GM19372 (cell line): Measurements from ENCODE around the gene LTO1.
A peak's percentile ranks its signal among the peaks of the same experiment; 100 is the strongest.

Experiments
- ATAC-seq: cut with Tn5 transposase; IDR thresholded peaks from one replicate; pipeline ENCODE4 v1.9.1; 2021; ENCODE audit warnings: mild to moderate bottlenecking, low read depth, moderate library complexity; ENCODE audit not compliant: unreplicated experiment

The LTO1 gene, protein sequence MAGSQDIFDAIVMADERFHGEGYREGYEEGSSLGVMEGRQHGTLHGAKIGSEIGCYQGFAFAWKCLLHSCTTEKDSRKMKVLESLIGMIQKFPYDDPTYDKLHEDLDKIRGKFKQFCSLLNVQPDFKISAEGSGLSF

DNA sequence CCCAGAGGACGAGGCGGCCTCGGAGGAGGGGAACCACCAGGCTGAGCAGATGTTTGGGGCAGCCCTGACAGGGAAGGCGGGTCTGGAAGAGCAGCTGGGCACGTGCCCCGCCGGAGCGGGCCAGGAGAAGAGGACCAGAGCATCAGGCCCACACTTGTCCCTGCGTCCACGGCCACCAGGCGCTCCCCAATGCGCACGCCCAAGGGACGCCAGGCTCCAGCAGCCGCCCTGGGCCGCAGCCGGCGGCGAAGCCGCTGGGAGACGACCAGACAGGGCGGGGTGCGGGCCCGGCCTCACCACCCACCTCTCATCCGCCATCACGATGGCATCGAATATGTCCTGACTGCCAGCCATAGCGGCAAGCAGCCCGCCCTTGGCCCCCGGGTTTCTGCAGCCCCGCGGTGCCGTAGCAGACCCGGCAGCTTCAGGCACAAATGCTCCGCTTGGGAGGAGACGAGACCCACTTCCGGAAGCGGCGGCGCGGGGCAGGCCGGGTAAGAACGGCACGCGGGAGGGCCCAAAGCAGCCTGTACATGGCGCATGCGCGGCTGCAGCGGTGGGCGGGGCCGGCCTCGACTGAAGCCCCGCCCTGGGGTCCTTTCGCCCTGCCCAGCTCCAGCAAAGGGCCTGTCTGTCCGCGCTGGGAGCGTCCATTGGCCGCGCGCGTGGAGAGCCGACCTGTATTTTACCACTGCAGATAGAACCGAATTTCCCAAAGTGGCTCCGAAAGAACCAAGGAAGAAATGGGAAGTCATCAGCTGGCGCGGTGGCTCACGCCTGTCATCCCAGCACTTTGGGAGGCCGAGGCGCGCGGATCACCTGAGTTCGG is at the start of gene LTO1:
LTO1 (minus strand) TSS at position 468 of the 829 bp plus-strand sequence; CDS start at position 354, 114 bp downstream.
- ATAC-seq = peak; percentile 93

DNA sequence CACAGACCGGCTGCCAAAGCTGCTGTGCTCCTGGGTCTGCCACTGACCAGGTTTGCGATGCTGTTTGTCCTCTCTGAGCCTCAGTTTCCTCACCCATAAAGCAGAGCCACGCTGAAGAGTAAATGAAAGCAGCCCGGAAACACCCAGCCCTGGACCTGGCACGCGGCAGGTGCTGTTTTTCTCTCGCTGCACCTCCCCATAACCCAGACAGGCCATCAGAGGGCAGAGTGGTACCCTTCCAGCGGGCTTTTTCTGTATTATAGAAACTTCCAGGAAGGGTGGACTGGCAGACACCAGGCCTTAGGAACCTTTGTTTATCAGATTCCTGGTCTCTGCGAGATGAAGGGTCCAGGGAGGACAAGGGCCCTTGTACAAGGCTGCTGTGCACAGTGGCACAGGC is 46.6 kb upstream of the LTO1 start:
- ATAC-seq = no peak

DNA sequence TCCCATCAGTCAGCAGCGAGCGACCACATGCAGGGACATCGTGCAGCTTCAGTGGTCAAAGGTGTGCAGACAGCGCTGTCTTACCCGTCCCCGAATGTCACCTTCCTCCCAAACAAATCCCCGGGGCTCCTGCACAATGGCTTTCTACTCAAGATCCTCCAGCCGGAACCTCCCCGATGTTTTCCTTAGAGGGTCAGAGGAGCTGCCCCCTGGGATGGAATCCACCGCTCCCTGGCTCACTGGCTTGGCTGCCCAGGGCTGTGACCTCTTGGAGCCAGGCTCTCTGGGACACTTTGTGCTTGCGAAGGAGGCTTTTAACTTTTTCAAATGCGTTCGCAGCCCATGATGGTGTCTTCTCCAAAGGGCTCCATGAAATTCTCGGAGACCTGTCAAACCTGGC is 46.0 kb upstream of the LTO1 start:
- ATAC-seq = no peak

DNA sequence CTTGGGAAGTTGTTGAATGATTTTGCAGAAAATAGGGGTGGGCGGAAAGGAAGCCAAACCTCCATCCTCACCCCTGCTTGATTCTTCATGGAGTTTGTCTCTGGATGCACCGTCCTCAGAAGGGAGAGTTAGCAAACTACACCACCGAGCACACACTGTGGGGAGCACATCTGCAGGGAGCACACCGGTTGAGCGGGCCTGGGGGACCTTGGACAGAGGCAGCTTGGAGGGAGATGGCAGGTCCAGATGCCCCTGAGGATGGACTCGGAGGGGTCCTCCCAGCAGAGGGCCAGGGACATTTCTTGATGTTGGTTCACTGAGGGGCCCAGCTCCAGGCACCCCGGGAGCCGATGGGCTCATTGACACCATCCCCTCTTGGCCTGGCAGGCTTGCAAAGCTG is 43.8 kb upstream of the LTO1 start:
- no peak for ATAC-seq

DNA sequence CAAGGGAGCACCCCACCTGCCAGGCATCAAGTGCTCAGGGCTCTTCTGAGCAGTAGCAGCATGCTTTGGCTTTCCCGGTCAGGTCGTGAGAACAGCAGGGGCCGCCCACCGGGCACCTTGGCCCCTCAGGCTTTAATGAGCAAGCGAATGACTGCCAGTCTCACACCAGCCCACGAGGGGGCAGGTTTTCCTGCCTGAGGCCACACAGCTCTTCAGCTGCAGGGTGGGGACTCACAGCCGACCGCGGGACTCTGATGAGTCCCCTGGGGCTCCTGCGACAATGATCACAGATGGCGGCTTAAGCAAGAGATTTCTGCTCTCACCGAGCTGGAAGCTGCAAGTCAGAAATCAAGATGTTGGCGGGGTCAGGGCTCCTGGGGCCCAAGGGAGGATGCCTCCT is 43.0 kb upstream of the LTO1 start:
- no peak for ATAC-seq

DNA sequence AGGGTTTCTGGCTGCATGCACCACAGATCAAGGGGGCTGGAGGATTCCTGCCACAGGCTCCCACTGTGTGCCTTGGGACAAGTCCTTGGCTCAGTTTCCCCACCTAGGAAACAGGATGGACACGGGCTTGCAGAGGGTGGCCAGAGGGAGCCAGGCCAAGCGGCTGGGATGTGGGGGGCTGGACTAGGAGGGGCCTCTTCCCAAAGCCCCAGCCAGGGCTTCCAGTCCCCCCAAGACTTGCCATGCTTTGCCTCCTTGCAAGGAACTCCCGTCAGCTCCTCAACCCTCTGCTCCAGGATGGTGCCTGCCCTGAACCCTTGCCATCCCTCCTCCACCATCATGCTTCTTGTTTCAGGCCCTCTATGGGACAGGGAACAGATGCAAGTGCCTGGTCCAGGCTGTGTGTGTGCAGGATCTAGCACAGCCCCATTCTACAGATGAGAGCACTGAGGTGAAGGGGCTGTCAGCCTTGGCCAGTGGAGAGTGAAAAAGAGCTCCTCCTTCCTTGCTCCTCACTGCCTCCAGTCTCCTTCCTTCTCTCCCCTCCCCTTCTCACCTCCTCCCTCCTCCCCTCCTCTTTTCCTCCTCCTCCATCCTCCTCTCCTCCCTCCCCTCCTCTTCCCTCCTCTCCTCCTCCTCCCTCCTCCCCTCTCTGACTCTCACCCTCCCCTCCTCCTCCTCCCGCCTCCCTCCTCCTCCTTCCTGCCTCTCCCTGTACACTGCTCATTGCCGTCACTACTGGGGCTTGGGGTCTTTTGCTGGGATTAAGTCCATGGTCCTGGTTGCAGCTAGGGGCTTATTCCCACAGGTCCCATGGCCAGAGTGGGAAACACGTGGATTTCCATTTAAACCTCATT is 42.0 kb upstream of the LTO1 start:
- no peak for ATAC-seq

DNA sequence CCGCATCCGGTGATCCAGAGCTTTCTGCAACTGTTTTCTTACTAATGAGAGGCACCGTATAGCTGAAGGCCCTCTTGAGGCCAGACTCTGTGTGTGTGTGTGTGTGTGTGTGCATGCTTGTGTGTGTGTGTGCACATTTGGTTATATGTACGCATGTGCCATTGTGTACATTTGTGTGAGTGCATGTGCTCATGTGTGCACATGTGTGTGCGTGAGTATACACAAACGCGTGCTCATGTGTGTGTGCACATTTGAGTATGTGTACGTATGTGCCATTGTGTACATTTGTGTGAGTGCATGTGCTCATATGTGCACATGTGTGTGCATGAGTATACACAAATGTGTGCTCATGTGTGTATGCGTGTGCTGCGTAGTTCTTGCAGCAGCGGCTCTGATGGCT is 40.9 kb upstream of the LTO1 start:
- ATAC-seq = no peak

DNA sequence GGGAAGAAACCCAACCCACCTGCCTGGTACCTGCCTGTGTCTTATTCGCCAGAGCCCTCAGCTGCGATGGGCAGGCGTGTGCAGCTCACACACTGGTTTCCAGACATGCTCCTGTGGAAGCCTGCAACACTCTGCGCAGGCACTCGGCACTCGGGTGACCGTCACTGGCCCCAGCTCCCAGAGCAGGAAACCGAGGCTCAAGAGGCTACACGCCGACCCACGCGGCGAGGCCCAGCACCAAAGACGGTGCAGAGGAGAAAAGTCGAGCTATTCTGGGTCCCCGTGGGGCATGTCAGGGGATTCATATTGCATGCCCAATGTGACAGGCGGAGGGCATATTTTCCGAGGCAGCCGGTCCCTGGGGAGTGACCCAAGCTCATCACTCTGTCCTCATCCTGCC is 40.3 kb upstream of the LTO1 start:
- no peak for ATAC-seq

DNA sequence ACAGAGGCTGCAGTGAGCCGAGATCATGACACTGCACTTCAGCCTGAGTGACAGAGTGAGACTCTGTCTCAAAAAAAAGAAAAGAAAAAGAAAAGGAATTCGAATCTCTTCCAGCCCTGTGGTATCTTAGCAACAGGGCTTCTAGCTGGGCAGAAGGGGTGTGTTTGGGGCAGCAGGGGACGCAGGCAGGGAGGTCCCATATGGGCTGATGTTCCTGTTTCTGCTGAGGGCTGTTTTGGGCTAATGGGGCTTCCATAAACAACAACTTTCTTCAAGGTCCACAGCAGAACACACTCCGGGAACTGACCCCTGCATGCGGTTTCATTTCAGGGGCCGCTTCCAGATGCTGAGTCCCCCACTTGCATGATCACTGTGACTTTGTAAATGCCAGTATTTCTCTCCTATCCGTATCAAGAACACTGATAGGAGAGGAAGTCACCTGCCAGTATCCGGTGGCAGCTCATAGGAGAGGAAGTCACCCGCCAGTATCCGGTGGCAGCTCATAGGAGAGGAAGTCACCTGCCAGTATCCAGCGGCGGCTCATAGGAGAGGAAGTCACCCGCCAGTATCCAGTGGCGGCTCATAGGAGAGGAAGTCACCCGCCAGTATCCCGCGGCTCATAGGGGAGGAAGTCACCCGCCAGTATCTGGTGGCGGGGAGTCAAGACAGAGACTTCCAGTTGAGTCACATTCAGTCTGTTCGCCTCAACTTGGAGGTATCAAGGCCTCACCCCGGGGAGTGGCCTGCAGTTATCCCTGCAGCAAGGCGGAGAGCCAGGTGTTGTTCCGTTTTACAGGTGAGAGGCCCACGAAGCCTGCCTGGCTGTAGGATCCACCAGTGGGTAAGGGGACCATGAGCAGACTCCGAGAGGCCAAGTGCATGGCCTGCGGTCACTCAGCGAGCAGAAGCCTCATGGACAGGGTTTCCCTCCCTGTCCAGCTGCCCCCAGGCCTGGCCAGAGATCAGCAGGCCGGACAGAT is 37.0 kb upstream of the LTO1 start:
- ATAC-seq = no peak

DNA sequence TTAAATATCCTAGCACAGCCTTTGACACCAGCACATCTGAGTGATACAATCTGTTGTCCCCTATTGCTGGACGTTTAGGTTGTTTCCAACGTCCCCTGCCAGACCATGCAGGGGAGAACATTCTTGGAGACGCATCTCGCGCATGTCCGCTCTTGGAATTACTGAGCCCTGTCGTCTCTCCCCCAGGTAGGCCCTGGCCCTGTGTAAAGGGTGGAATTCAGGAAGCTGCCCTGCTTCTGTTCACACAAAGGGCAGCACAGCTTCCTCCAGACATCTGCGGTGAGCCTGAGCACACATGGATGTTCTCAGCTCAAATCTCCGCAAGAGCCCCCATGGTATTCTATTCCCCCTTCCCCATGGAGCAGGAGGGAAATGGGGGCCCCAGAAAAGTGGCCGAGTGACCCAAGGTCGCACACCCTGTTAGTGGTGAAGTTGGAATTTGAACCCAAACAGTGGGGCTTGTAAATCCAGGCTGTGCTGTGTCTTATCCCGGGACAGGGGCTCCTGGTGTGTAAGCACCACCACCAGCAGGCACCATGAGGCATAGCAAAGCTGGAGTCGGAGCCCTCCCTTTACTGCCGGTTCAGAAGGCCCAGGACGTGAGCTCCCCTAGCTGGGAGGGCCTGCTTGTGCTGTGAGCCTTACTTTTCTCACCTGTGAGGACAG is 33.7 kb upstream of the LTO1 start:
- no peak for ATAC-seq

DNA sequence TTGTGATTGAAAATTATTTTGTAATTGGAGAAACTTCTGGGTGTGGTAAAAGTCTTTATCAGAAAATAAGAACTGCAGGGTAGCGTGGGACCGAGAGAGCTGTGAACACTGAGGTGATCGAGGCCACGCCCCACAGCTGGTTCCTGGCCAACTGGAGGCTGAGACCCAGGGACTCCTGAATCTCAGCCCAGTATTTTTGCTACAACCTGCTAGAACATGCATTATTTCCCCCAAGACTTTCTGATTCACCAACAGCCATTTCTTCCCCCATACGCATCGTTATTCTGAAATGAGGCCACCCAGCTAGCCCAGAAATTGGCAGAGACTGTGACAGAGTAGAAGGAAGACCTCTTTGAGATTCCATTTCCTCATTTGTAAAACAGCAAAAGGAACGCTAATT is 32.0 kb upstream of the LTO1 start:
- no peak for ATAC-seq

DNA sequence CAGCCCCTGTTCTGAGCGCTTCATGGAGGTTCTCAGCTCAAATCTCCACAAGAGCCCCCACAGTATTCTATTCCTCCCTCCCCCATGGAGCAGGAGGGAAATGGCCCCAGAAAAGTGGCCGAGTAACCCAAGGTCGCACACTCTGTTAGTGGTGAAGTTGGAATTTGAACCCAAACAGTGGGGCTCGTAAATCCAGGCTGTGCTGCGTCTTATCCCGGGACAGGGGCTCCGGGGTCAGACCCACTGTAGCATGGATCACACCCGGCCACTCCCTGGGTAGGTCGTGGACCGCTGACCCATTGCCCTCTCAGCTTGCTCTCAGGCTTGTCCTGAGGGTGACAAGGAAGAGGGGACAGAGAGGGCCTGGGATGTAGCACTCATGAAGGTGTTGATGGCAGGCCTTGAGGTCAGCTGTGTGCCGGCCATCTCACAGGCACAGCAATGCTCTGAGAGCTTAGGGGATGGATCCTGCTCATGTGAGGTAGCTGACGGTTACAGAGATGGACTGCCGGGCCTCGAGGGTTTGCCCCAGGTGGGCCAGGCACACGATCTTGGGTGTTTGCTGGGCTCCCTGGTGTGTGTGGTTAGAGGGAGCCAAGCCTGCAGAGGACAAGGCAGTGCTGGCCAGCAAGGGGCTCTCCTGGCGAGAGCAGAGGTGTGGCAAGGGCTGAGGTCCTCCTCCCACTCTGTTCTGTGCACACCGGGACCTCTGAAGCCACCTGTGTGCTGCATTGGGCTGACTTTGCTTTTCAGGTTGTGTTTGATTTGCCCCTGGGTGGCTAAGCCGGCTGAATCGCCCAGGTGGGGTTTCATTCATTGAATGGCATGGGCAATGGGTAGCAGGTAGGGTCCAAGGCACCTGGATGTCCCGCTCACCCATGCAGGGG is 31.0 kb upstream of the LTO1 start:
- ATAC-seq = no peak

DNA sequence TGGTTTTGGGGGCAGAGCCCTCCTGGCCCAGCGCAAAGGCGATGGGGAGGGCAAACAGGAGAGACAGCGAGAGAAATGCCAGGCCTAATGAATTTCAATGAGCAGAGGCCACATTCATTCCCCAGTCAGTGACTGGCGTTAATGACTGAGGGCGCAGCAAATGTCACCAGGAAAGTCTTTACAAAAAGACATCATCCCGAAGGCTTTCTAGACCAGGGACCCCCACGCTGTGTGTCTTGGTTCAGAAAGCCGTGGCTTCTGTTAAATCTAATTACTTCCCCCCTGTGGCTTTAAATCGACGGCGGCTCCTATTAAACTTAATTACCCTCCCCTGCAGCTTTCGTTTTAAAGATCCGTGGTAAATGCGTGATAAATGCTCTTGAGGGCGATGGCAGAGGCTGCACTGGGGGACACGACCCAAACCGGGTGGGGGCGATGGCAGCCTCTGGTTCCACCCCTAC is 30.2 kb upstream of the LTO1 start:
- ATAC-seq = no peak

DNA sequence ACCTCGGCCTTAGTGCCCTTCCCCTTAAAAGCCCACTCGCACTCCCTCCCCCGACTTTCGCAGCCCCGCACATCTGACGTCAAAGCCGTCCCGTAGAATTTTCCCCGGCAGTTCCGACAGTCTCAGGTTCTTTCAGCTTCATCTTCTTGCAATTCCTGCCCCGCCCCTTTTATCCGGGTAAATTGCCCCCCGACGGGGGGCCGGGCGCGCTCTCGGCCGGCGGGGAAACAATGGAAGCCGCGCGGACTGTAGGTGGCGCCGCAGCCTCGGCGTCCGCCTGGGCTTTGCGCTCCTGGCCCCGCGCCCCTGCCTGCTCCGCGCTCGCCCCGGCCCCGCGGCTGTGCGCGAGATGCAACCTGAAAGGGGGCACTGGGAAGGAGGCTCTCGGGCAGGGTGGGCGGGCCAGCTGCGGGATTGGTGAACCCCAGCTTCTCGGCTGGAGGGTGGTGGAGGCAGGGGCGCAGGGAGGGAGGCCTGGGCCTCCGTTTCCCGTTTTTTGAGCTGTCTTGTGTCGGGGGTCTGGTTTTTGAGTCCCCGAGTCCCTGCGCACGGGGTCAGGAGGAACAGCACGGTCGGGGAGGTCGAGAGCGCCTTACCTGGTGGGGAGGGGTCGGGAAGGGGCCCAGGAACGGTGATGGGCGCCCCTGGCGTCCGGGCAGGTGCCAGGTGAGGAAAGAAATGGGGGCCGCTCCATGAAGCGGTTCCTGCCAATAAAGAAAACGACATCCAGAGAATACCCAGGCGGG is 29.5 kb upstream of the LTO1 start:
- ATAC-seq = no peak

DNA sequence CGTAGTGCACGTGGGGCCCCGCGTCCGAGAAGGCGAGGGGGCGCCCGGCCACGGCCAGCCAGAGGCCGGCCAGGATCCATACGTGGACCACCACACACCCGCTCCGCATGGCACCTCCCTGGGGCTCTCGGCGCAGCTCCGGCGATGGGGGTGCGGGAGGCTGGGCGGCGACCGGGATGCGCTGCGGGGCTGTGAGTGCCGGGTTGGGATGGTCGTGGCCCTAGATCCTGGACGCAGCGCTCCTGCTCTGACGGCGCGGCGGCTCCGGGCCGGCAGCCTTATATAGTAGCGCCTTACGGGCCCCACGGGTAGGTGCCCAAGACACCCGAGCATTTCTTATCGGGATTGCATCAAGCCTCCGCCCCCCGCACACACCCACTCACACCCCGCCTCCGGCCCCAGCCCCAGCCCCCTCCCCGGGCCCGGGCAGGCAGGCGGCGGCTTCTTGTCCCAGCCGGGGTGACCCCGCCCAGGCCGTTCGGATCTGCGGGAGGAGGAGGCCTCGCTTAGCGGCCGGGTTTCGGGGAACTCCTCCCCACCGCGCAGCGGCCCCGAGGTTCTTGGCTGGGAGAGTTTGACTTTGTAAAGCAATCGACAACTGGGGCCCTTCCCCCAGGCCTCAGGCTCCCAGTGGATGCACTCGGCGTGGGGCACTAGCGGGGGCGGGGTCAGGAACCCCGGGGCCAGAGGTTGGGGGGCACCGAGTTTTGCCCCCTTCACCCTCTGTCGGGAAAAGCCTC is 28.8 kb upstream of the LTO1 start, which contains the start of gene FGF19:
FGF19 (minus strand) TSS at position 255 of the 740 bp plus-strand sequence; CDS start at position 109, 146 bp downstream.
- no peak for ATAC-seq

DNA sequence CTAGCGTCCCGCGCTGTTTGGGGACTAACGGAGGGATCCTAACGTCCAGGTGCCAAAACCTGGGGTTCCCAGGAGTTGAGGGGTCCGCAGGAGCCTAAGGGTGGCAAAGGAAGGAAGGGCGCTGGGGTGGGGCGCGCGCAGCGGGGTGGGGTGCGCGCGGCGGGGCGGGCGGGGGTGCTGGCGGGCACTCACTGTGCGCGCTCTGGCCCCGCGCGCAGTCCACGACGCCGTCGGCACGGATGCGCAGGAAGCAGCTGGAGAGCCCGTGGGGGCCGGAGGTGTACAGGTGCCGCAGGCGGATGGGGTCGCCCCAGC is 28.3 kb upstream of the LTO1 start:
- ATAC-seq = no peak

DNA sequence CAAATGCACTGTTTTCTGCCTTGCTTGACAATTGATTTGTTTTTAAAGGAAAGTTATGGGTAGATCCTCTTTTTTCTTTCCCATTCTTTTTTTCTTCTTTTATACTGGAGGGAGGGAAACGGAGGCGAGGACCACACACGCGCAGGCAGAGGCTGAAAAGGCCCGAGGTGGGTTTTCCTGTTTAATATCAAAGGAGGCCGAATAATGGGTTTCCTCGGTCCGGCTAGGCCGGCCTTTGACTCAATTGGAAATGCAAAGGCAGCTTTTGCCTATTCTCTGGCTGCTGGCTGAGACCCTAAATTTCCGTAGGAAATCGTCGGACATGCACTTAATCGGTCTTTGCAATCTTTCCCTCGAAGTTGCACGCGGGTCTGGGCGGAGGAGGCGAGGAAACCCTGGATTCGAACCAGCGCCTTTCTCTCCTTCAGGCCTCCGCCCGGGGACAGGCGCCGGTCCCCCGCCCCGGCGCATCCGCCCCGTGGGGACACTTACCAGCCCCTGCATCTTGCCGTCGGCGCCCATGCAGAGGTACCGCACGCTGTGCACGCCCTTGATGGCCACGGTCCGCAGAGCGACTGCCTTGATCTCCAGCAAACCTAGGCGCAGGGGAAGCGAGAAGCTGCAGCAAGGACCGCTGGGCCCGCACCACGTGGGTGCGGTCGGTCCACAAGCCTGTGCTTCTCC is 27.8 kb upstream of the LTO1 start:
- no peak for ATAC-seq
